Prostate gland (tissue), 2 donors: ENCODE results near the gene ZBTB7C.

ENCODE experiments used
- POLR2A ChIP-seq: fragments of 450-650 bp; IDR thresholded peaks from one replicate; pipeline ENCODE4 v1.6.1; 2016; ENCODE audit warnings: antibody characterized with exemption, mild to moderate bottlenecking
- POLR2AphosphoS5 ChIP-seq: sonication (generic); formaldehyde crosslinking; IDR thresholded peaks from one replicate; pipeline ENCODE4 v1.6.1; 2017; ENCODE audit warnings: antibody characterized with exemption
- TF ChIP-seq, protein P1 (sequence below), 4 experiments: fragments of 200-600 bp in 2 of 4; fragments of 450-650 bp in 2 of 4; sonication (generic) in 2 of 4; IDR thresholded peaks; 1 replicate in 3 of 4; 2 replicates in 1 of 4; pipeline ENCODE4 v1.5.1; 2016 to 2019; ENCODE audit warnings: antibody characterized with exemption in 4 of 4, mild to moderate bottlenecking in 2 of 4, moderate library complexity in 2 of 4

- TF ChIP-seq, protein P1, sequence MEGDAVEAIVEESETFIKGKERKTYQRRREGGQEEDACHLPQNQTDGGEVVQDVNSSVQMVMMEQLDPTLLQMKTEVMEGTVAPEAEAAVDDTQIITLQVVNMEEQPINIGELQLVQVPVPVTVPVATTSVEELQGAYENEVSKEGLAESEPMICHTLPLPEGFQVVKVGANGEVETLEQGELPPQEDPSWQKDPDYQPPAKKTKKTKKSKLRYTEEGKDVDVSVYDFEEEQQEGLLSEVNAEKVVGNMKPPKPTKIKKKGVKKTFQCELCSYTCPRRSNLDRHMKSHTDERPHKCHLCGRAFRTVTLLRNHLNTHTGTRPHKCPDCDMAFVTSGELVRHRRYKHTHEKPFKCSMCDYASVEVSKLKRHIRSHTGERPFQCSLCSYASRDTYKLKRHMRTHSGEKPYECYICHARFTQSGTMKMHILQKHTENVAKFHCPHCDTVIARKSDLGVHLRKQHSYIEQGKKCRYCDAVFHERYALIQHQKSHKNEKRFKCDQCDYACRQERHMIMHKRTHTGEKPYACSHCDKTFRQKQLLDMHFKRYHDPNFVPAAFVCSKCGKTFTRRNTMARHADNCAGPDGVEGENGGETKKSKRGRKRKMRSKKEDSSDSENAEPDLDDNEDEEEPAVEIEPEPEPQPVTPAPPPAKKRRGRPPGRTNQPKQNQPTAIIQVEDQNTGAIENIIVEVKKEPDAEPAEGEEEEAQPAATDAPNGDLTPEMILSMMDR (IDR thresholded peaks at IDR 0.05), result no peak
- TF ChIP-seq POLR2AphosphoS5 (no peak), POLR2A (no peak)
Observed at GRCh38 chr18:48162956-48163737, 246.0 kb downstream of the ZBTB7C start.
